Endothelial cell (in vitro differentiated cells): ENCODE measurements around the gene TMEM272. TPM values are rescaled to one million over a fixed set of nuclear protein-coding genes. Genes with fewer than 3 reads are reported as not detected.

Experiments used
- DNase-seq: peaks from one replicate; pipeline ENCODE4 v3.0.0; 2021; ENCODE audit warnings: low spot score
- H3K27ac Mint-ChIP-seq: one replicate; pipeline ENCODE4 v1.8.0; 2021; ENCODE audit warnings: mixed read lengths, inconsistent platforms; ENCODE audit not compliant: unreplicated experiment
- H3K27me3 Mint-ChIP-seq: one replicate; pipeline ENCODE4 v1.8.0; 2021; ENCODE audit warnings: mild to moderate bottlenecking, moderate library complexity, mixed read lengths, inconsistent platforms; ENCODE audit not compliant: unreplicated experiment
- H3K36me3 Mint-ChIP-seq: one replicate; pipeline ENCODE4 v1.8.0; 2021; ENCODE audit warnings: mild to moderate bottlenecking, low read depth, mixed read lengths, inconsistent platforms; ENCODE audit not compliant: unreplicated experiment
- H3K4me1 Mint-ChIP-seq: one replicate; pipeline ENCODE4 v1.8.0; 2021; ENCODE audit warnings: mild to moderate bottlenecking, mixed read lengths, inconsistent platforms; ENCODE audit not compliant: unreplicated experiment
- H3K4me3 Mint-ChIP-seq: one replicate; pipeline ENCODE4 v1.8.0; 2021; ENCODE audit warnings: mild to moderate bottlenecking, mixed read lengths, inconsistent platforms; ENCODE audit not compliant: unreplicated experiment
- H3K9me3 Mint-ChIP-seq: one replicate; pipeline ENCODE4 v1.8.0; 2021; ENCODE audit warnings: mixed read lengths, inconsistent platforms; ENCODE audit not compliant: unreplicated experiment
- CTCF ChIP-seq: fragments of 200-600 bp; sonication (generic); IDR thresholded peaks from one replicate; pipeline ENCODE4 v1.5.0; 2021; ENCODE audit warnings: antibody characterized with exemption; ENCODE audit not compliant: unreplicated experiment
- total RNA-seq: library from RNA; stranded (reverse); fragmentation: NEBNext Ultra II Directional; extraction: Animal tissue kit (Norgen Biotek cat#: 25700); gene quantifications from one replicate; pipeline ENCODE4 v1.2.1, GENCODE V29; 2021; ENCODE audit not compliant: unreplicated experiment

Gene TMEM272
- total RNA-seq, 1 donor from 2014 or later: 0.15 TPM

DNA sequence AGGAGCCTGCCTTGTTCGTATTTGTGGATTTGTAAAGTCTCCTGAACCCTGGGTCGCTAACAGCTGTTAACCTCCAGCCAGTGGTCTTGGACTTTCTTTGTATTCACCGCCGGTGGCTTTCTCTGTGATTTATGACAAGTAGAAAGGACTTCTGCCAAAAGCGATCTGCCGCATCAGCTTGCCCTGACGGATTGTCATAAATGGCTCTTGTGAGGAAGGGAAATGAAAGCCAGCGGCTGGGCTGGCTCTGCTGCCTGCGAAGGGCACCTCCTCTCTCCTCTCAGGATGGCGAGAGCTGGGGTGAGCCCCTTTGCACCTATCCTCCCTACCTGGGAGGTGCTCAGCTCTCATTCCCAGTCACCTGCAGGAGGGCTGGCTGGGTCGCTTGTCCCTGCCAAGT is 66.6 kb downstream of the TMEM272 start:
- peaks cover 6% of the 10 kb centered on the region for H3K4me1 Mint-ChIP-seq
- H3K27me3 Mint-ChIP-seq: peaks cover 3% of the 10 kb centered on the region
- H3K27ac Mint-ChIP-seq: no peak overlapping the region
- TF ChIP-seq CTCF: no peak
- no peak for DNase-seq
- H3K4me3 Mint-ChIP-seq: no peak overlapping the region
- H3K36me3 Mint-ChIP-seq: no peaks in the 10 kb centered on the region
- no peaks in the 10 kb centered on the region for H3K9me3 Mint-ChIP-seq

- TF ChIP-seq CTCF: no peak
- H3K9me3 Mint-ChIP-seq: no peaks in the 10 kb centered on the region
Observed at GRCh38 chr13:51777921-51778320, 67.1 kb downstream of the TMEM272 start.

DNA sequence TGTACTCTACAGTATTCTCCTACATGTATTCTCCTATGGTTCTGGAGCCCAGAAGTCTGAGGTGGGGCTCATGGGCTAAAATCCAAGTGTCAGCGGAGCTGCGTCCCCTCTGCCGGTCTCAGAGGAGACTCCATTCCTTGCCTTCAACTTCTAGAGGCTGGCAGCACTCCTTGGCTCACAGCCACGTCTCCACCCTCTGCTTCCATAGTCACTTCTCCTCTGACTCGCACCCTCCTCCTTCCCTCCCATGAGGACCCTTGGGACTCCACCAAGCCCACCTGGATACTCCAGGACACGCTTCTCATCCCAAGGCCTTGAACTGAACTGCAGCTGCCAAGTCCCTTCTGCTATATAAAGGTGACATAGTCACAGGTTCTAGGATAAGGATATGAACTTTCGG is 68.8 kb downstream of the TMEM272 start:
- Mint-ChIP-seq H3K9me3 (no peaks in the 10 kb centered on the region), H3K27me3 (peaks cover 13% of the 10 kb centered on the region), H3K4me1 (peaks cover 3% of the 10 kb centered on the region), H3K27ac (no peak overlapping the region), H3K4me3 (no peak overlapping the region), H3K36me3 (no peaks in the 10 kb centered on the region)
- no peak for TF ChIP-seq CTCF
- no peak for DNase-seq

More at GRCh38 chr13:51777921-51778320, 67.1 kb downstream of the TMEM272 start:
- no peak for DNase-seq
- H3K36me3 Mint-ChIP-seq: no peaks in the 10 kb centered on the region
- H3K4me3 Mint-ChIP-seq: no peak overlapping the region
- H3K27ac Mint-ChIP-seq: no peak overlapping the region
- H3K27me3 Mint-ChIP-seq: peaks cover 3% of the 10 kb centered on the region
- peaks cover 6% of the 10 kb centered on the region for H3K4me1 Mint-ChIP-seq

DNA sequence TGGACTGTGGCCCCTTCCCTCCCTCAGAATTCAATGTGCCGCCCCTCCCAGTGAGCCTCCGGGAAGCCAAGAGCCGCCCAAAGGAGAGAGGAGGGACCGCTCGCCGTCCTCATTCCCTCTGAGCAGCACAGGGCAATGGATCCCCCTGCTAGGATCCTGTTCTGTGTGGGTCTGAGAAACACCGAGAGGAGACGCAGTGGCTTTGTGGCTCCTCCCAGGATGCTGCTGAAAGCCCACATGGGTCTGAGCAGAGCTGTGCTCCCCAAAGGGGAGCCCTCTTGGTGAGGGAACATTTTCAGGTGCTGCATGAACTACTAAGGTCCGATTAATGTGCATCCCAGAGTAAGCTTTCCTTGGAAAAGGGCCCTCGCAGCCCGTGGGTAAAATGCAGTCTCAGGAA is 71.5 kb downstream of the TMEM272 start:
- Mint-ChIP-seq H3K36me3 (no peaks in the 10 kb centered on the region), H3K27ac (no peak overlapping the region), H3K9me3 (no peaks in the 10 kb centered on the region), H3K27me3 (peaks cover 13% of the 10 kb centered on the region), H3K4me3 (no peak overlapping the region), H3K4me1 (peaks cover 2% of the 10 kb centered on the region)
- DNase-seq: no peak
- TF ChIP-seq CTCF: no peak

DNA sequence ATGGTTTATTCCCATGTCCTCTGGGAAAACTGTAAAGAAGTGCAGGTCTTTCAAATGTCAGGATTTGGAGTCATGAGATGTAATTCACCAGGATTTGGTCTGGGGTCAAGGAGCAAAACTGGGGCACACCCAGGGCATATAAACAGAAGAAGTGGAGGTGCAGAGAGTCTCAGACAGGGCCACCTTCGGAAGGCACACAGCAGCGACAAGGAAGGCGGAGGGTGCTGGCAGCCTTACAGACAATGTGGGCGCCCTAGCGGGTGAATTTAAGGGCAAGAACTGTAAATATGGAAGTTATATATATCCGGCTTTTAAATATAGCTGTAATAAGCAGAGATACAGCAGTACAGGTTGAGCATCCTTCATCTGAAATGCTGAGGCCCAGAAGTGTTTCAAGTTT is 72.2 kb downstream of the TMEM272 start:
- no peak for TF ChIP-seq CTCF
- Mint-ChIP-seq H3K36me3 (no peaks in the 10 kb centered on the region), H3K27me3 (peaks cover 13% of the 10 kb centered on the region), H3K4me1 (peaks cover 2% of the 10 kb centered on the region), H3K27ac (no peak overlapping the region), H3K4me3 (no peak overlapping the region), H3K9me3 (no peaks in the 10 kb centered on the region)
- no peak for DNase-seq
